Superior temporal gyrus (tissue), 1 donor: ENCODE results near the gene TAS2R43.
"Not testable (repeated sequence)": the region's sequence is repeated elsewhere in the genome, so short reads cannot be mapped to it uniquely, and the experiment has no call there.

Experiments used
- DNase-seq: peaks from one replicate; pipeline ENCODE4 v3.0.0-alpha.2; 2016; ENCODE audit errors: extremely low spot score

The TAS2R43 gene

DNA sequence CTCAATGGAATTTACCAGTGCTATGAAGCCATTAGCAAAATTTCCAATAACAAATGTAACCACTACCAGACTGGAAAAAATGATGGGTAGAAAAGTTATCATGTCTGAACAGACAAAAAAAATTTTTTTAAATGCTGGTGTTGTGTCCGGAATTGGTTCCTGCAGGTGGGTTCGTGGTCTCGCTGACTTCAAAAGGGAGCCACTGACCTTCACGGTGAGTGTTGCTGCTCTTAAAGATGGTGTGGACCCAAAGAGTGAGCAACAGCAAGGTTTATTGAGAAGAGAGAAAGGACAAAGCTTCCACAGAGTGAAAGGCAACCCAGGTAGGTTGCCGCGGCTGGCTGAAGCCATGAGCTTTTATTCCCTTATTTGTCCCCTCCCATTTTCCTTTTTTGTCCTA is at the start of gene TAS2R43:
TAS2R43 (minus strand) TSS at position 186 of the 400 bp plus-strand sequence; CDS start at position 102, 84 bp downstream.
- DNase-seq: no peak

GRCh38 chr12:11136075-11136474 is 44.0 kb upstream of the TAS2R43 start:
- DNase-seq: no peak

DNA sequence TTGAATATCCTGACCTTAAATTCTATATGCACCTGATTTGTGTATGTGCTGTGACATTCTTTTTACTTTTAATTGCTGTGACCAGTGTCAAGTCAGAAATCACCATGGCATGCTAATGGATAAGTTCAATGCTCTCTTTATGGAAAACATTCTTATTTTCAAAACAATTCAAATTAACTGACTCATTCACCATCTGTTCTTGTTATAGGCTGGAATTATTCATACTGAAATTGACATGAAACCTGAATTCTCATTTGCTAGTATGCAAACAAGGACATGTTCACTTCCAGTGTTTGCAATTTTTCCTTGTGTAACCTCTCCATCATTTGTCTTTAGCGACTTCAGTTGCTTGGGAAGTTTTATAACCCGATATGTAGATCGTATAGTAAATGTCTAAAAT is 42.2 kb upstream of the TAS2R43 start, which contains the start of gene TAS2R30:
TAS2R30 (minus strand) TSS at position 340 of the 400 bp plus-strand sequence. CDS start 400 bp downstream, outside the sequence.
- DNase-seq: peak; percentile 30

GRCh38 chr12:11133816-11134215 is 41.7 kb upstream of the TAS2R43 start:
- peak; percentile 28 for DNase-seq

GRCh38 chr12:11133162-11133561 is 41.0 kb upstream of the TAS2R43 start:
- peak; percentile 52 for DNase-seq

DNA sequence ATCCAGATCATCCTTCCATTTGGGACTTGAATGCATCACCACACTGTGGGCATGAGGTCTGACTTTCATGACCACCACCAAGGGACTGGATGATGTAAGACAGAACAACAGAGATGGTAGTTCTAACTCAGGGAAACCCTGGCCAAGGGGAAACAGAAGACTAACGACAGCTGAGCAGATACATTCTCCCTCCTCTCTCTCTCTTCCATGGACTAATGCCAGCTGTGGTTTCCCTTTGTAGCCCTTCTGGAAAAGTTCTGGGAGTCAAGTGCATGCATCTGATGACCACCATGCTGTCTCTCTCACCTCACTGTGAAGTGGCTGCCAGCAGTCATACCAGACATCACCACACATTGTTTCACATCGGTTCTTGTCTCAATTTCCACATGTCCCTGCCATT is 38.9 kb upstream of the TAS2R43 start:
- DNase-seq: no peak

DNA sequence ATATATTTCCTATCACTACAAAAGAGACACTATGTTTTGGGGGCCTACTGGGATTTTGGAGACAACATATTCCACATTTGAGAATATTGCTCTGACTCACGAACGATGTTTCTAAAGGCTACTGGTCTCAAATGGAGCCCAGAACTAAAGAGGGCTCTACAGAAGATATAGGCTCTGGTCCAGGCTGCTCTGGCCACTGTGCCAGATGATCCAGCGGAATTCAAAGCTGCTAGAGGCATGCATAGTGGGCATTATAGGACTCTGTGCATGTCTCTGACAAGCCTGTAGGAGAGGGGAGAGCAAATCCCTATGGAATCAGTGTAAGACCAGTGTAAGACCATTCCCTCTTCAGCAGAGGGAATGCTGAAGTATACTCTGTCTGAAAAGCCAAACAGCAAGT is 38.3 kb upstream of the TAS2R43 start:
- DNase-seq: no peak

- DNase-seq: not testable (repeated sequence)
Measured at GRCh38 chr12:11114130-11114529, 22.0 kb upstream of the TAS2R43 start.

- not testable (repeated sequence) for DNase-seq
Measured at GRCh38 chr12:11111213-11111612, 19.1 kb upstream of the TAS2R43 start.

DNA sequence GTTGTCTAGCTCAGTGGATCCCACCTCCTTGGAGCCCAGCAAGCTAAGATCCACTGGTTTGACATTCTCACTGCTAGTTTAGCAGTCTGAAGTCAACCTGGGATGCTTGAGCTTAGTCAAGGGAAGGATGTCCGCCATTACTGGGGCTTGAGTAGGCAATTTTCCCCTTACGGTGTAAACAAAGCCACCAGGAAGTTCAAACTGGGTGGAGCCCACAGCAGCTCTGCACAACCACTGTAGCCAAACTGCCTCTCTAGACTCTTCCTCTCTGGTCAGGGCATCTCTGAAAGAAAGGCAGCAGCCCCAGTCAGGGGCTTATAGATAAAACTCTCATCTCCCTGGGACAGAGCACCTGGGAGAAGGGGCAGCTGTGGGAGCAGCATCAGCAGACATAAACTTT is 16.7 kb upstream of the TAS2R43 start:
- no peak for DNase-seq

DNA sequence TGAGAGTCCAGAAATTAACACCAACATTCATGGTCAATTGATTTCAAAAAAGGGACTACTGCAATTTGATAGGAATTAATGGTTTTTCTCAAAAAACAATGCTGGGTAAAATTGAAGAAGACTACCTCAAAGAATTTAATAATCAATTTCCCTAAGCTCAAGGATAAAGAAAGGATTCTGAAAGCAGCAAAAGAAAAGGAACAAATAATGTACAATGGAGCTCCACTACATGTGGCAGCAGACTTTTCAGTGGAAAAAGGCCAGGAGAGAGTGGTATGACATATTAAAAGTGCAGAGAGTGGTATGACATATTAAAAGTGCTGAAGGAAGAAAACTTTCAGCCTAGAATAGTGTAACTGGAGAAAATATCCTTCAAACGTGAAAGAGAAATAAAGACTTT is 15.6 kb upstream of the TAS2R43 start:
- no peak for DNase-seq

GRCh38 chr12:11106288-11106687 is 14.2 kb upstream of the TAS2R43 start:
- no peak for DNase-seq

GRCh38 chr12:11105546-11105945 is 13.4 kb upstream of the TAS2R43 start:
- no peak for DNase-seq

GRCh38 chr12:11094910-11095309 is 2.8 kb upstream of the TAS2R43 start:
- DNase-seq: not testable (repeated sequence)

DNA sequence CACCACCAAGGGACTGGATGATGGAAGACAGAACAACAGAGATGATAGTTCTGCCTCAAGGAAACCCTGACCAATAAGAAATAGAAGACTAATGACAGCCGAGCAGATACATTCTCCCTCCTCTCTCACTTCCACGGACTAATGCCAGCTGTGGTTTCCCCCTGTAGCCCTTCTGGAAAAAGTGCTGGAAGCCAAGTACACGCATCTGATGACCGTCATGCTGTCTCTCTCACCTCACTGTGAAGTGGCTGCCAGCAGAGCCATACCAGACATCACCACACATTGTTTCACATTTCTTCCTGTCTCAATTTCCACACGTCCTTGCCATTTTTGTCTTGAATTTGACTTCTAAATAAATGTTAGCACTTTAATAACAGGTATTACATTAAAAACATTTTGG is 2.9 kb downstream of the TAS2R43 start:
- DNase-seq: no peak

- DNase-seq: no peak
Measured at GRCh38 chr12:11085419-11085818, 6.7 kb downstream of the TAS2R43 start.

DNA sequence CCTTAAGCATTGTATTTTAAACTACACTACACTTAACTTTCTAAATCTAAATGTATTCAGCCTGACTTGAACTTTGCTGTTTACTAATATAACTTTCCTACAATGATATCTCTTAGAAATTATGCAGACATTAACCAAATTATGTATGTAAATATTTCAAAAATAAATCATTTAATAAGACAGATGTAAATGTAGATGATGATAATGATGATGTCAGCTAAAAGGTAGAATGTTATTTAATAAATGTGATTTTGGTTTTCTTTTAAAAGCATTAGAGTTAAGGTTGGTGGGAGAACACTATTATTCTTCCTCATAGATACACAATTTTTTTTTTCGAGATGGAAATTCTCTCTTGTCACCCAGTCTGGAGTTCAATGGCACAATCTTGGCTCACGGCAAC is 10.1 kb downstream of the TAS2R43 start:
- DNase-seq: no peak

DNA sequence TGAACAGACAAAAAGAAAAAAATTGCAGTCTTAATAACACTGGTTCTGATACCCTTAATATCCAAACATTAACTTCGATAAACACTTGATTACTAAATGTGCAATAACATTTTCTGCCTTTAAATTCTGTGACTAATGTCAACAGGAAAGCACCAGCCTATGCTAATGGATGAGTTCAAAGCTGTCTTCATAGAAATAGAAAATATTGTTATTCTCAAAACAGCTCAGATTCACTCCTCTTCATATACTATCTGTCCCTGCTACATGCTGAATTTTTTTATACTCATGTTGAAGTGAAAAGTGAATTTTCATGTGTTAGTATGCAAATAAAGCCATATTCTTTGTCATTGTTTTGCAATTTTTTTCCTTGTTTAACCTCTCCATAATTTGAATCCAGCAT is 13.9 kb downstream of the TAS2R43 start:
- no peak for DNase-seq

- no peak for DNase-seq
Measured at GRCh38 chr12:11075642-11076041, 16.5 kb downstream of the TAS2R43 start.

DNA sequence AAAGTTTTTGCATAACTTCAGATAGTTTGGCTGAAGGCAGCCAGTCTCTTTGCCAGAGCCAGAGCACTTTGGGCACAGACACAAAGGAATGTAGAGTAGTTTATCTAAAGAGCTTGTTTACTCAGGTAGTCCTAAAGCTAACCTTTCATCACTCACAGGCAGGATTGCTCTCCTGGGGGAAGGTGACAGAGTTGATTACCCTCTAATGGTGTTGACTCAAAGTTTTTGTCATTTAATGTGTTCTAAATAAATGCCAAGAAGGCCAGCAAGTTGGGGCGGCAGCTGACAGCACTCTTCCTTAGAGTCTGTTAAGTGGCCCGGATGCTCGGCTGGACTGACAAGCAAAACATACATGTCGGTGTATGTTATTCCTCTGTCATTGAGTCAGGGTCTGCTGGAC is 20.7 kb downstream of the TAS2R43 start:
- DNase-seq: no peak

GRCh38 chr12:11070999-11071398 is 21.1 kb downstream of the TAS2R43 start:
- DNase-seq: no peak

DNA sequence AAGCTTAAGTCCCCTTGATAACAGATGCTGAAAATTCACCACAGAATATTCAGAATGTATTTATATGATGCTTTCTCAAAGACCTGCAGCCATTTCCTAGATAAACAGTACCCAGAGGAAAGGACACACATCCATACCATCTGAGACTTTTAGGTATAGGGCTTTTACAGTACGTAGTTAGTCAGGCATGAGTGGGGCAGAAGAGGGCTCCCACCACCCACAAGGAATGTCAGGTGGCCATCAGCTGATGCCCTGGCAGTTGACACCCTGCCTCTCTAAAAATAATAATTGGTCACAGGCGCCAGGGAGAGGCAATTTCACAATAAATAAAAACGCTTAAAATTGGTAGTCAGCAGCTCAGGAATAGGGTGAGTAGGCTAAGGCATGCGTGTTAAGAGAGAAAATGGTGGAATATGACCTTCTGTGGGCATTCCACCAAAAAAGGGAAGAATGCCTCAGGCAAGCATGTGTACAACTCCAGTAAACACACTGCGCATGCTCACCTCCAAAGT is 22.2 kb downstream of the TAS2R43 start:
- DNase-seq: no peak

DNA sequence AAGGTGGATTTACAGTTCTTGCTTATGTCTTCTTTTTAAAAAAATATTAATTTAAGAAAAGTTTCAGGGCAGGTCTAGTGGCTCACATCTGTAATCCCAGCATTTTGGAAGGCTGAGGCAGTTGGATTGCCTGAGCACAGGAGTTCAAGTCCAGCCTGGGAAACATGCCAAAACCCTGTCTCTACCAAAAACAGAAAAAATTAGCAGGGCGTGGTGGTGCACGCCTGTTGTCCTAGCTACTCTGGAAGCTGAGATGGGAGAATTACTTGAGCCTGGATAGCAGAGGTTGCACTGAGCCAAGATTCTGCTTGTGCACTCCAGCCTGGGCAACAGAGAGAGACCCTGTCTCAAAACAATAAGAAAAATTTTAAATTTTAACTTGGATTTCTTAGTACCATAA is 24.6 kb downstream of the TAS2R43 start:
- DNase-seq: no peak

- not testable (repeated sequence) for DNase-seq
Measured at GRCh38 chr12:11062194-11062593, 29.9 kb downstream of the TAS2R43 start, which contains the start of gene TAS2R46. TSS of gene TAS2R46 (minus strand) at chr12:11062294. CDS start at chr12:11062294, 0 bp downstream.
